GM23338 (cell line): Measurements from ENCODE around the gene BAMBI.

Source experiments
- CREB1 ChIP-seq: fragments of 250-450 bp; sonication (Bioruptor Pico); IDR thresholded peaks from 2 replicates; pipeline ENCODE4 v1.5.0; 2020; ENCODE audit warnings: low read depth, mild to moderate bottlenecking, moderate library complexity
- EZH2 ChIP-seq: fragments of 200-600 bp; sonication (generic); IDR thresholded peaks from one replicate; pipeline ENCODE4 v1.8.0; 2017; ENCODE audit warnings: antibody characterized with exemption, mild to moderate bottlenecking, low read depth; ENCODE audit not compliant: unreplicated experiment
- POLR2AphosphoS5 ChIP-seq: IDR thresholded peaks from 2 replicates; pipeline ENCODE4 v1.6.1; 2016; ENCODE audit warnings: antibody characterized with exemption, low read depth
- TF ChIP-seq, protein P1 (sequence below), 2 experiments: fragments of 200-600 bp in 1 of 2; sonication (generic) in 1 of 2; conservative IDR thresholded peaks; 2 replicates each; pipeline versions ENCODE4 v1.5.1 to v1.6.1; 2016 to 2017; ENCODE audit warnings: antibody characterized with exemption in 2 of 2, low read depth in 2 of 2, mild to moderate bottlenecking in 2 of 2, moderate library complexity in 1 of 2

DNA sequence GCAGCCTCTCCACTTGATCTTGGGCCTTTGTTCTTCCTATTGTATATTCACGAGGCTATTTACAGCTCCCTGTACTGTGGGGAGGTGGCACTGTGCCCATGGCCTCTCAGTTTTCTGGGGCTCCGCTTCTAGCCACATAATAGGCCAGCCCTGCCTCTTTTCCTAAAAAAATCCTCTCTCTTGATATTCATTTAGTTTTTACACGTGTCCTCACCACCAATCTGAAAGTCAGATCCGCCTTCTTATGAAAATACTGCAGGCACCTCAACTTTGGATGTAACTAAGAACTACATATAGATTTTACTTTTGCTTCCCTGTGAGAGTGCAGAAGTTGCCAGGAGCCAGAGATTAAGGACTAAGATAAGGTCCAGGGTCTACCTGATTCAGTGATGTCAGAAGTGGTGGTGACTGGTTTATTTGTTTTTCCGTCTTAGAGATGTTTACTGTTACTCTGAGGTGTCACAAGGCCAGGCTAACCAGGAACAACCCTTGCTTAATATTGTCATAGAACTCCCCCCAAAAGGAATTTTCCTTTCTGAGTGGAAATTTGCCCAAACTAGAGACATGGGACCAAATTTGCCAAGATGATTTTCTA lies 7.8 kb downstream of the BAMBI start:
- TF ChIP-seq POLR2AphosphoS5 = no peak
- TF ChIP-seq, protein P1, sequence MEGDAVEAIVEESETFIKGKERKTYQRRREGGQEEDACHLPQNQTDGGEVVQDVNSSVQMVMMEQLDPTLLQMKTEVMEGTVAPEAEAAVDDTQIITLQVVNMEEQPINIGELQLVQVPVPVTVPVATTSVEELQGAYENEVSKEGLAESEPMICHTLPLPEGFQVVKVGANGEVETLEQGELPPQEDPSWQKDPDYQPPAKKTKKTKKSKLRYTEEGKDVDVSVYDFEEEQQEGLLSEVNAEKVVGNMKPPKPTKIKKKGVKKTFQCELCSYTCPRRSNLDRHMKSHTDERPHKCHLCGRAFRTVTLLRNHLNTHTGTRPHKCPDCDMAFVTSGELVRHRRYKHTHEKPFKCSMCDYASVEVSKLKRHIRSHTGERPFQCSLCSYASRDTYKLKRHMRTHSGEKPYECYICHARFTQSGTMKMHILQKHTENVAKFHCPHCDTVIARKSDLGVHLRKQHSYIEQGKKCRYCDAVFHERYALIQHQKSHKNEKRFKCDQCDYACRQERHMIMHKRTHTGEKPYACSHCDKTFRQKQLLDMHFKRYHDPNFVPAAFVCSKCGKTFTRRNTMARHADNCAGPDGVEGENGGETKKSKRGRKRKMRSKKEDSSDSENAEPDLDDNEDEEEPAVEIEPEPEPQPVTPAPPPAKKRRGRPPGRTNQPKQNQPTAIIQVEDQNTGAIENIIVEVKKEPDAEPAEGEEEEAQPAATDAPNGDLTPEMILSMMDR (conservative IDR thresholded peaks at IDR 0.05; ENCODE audit: low read depth in 2 of 2) = no peak
- no peak for TF ChIP-seq EZH2
- TF ChIP-seq CREB1 (CRISPR knock-in tag) = no peak
